GM12878 (cell line): ENCODE results near the gene PATJ. TPM values are rescaled to one million over a fixed set of nuclear protein-coding genes. Genes with fewer than 3 reads are reported as not detected.

Experiments used
- ATAC-seq: fragments of 200-7000 bp; cut with Tn5 transposase; 3 replicates; pipeline ENCODE4 v1.9.1; 2020; ENCODE audit warnings: mild to moderate bottlenecking, moderate library complexity
- BruUV-seq: library from RNA; stranded (reverse); fragments of 400-500 nt; replicated peaks from 2 replicates; lab custom pipeline; 2021; lab: Mats Ljungman, UMichigan
- CTCF ChIA-PET: fragments of 300-600 bp; sonication (Branson Sonifier 250); formaldehyde crosslinking; extraction: SDS; loops from one replicate; lab custom pipeline; 2021; ENCODE audit warnings: inconsistent platforms; lab: Yijun Ruan, JAX
- POLR2A ChIA-PET: fragments of 350-600 bp; formaldehyde crosslinking; extraction: SDS; loops from one replicate; lab custom pipeline; 2021; ENCODE audit warnings: inconsistent platforms; lab: Charles Lee
- RAD21 ChIA-PET: fragments of 300-600 bp; sonication (Branson Sonifier 250); formaldehyde crosslinking; loops from one replicate; lab custom pipeline; 2023; ENCODE audit warnings: antibody characterized with exemption; ENCODE audit not compliant: unreplicated experiment; lab: Charles Lee
- SMC1A ChIA-PET: fragments of 300-600 bp; sonication (Branson Sonifier 250); formaldehyde crosslinking; loops from one replicate; lab custom pipeline; 2023; ENCODE audit not compliant: unreplicated experiment, uncharacterized antibody; lab: Charles Lee
- DNase-seq: peaks from one replicate; pipeline ENCODE4 v3.0.0-alpha.2; 2011; ENCODE audit warnings: low read depth, low spot score
- FAIRE-seq: peaks from 3 replicates; lab custom pipeline; 2011; peaks lifted over from hg19 to GRCh38; lab: Jason Lieb, UNC
- H2AFZ ChIP-seq: 2 replicates; pipeline ENCODE4 v1.6.0; 2011; ENCODE audit warnings: low read depth, low read length, control low read depth; ENCODE audit not compliant: control insufficient read depth
- H3K27ac ChIP-seq: 2 replicates; pipeline ENCODE4 v1.5.1; 2011; ENCODE audit warnings: control low read depth; ENCODE audit not compliant: control insufficient read depth, insufficient read depth
- H3K27me3 ChIP-seq, 2 experiments: replicated peaks in 1 of 2; 2 replicates each; pipeline versions ENCODE4 v1.6.0 to v1.6.1; 2011; ENCODE audit warnings: low read length in 1 of 2; ENCODE audit not compliant: control insufficient read depth in 2 of 2, insufficient read depth in 2 of 2
- H3K36me3 ChIP-seq, 2 experiments: 2 replicates each; pipeline ENCODE4 v1.5.1; 2011; ENCODE audit warnings: low read length in 1 of 2; ENCODE audit not compliant: control insufficient read depth in 2 of 2, insufficient read depth in 2 of 2
- H3K4me1 ChIP-seq: 2 replicates; pipeline ENCODE4 v1.6.1; 2011; ENCODE audit warnings: mild to moderate bottlenecking, low read length, moderate library complexity, mixed read lengths; ENCODE audit not compliant: control insufficient read depth, insufficient read depth
- H3K4me2 ChIP-seq: 2 replicates; pipeline ENCODE4 v1.6.0; 2011; ENCODE audit warnings: control low read depth; ENCODE audit not compliant: control insufficient read depth, insufficient read depth
- H3K4me3 ChIP-seq: fragments of 200-600 bp; sonication (generic); 2 replicates; pipeline ENCODE4 v1.5.1; 2016
- H3K79me2 ChIP-seq: 2 replicates; pipeline ENCODE4 v1.6.0; 2011; ENCODE audit warnings: low read length; ENCODE audit not compliant: control insufficient read depth, insufficient read depth
- H3K9ac ChIP-seq: 2 replicates; pipeline ENCODE4 v1.8.0; 2011; ENCODE audit warnings: low read length, control low read depth, mixed read lengths; ENCODE audit not compliant: control insufficient read depth, insufficient read depth
- H3K9me3 ChIP-seq: replicated peaks from 3 replicates; pipeline ENCODE4 v1.5.1; 2011; ENCODE audit warnings: mild to moderate bottlenecking, low read length; ENCODE audit not compliant: control insufficient read depth, insufficient read depth
- H4K20me1 ChIP-seq: 2 replicates; pipeline ENCODE4 v1.6.0; 2011; ENCODE audit not compliant: control insufficient read depth, insufficient read depth
- CBX3 ChIP-seq: fragments of 200-600 bp; sonication (generic); IDR thresholded peaks from 2 replicates; pipeline ENCODE4 v1.6.1; 2016; ENCODE audit warnings: low read depth, borderline replicate concordance
- CREM ChIP-seq: IDR thresholded peaks from 2 replicates; pipeline ENCODE4 v1.6.1; 2014; ENCODE audit warnings: antibody characterized with exemption, low read depth
- EZH2 ChIP-seq: IDR thresholded peaks from 2 replicates; pipeline ENCODE4 v1.6.1; 2012; ENCODE audit warnings: low read depth, mild to moderate bottlenecking, control low read depth, inconsistent platforms, low read length, borderline replicate concordance; ENCODE audit not compliant: control insufficient read depth
- IKZF2 ChIP-seq, 2 experiments: fragments of 450-650 bp; IDR thresholded peaks; 2 replicates each; pipeline ENCODE4 v1.6.1; 2017; ENCODE audit warnings: mild to moderate bottlenecking in 2 of 2, moderate library complexity in 2 of 2
- NR2C2 ChIP-seq: IDR thresholded peaks from 2 replicates; pipeline ENCODE4 v1.6.1; 2011; ENCODE audit warnings: borderline replicate concordance, low read depth; ENCODE audit not compliant: control insufficient read depth, insufficient read length
- RUNX3 ChIP-seq: IDR thresholded peaks from 2 replicates; pipeline ENCODE4 v1.6.1; 2012; ENCODE audit warnings: low read length, inconsistent platforms
- SMC3 ChIP-seq: IDR thresholded peaks from 2 replicates; pipeline ENCODE4 v1.6.1; 2011; ENCODE audit warnings: low read length, improper control_type of control experiment, borderline replicate concordance
- SPI1 ChIP-seq: IDR thresholded peaks from 2 replicates; pipeline ENCODE4 v1.6.1; 2011; ENCODE audit warnings: low read depth, mild to moderate bottlenecking, low read length, moderate library complexity, borderline replicate concordance; ENCODE audit not compliant: insufficient read depth
- SREBF1 ChIP-seq: IDR thresholded peaks from 2 replicates; pipeline ENCODE4 v1.6.1; 2012; ENCODE audit warnings: mild to moderate bottlenecking, low read length
- SUPT20H ChIP-seq: IDR thresholded peaks from 2 replicates; pipeline ENCODE4 v1.6.1; 2011; ENCODE audit warnings: low read depth, mild to moderate bottlenecking, low read length, moderate library complexity, borderline replicate concordance; ENCODE audit not compliant: control insufficient read depth
- ZNF24 ChIP-seq: fragments of 450-650 bp; IDR thresholded peaks from 2 replicates; pipeline ENCODE4 v1.6.1; 2017; ENCODE audit warnings: antibody characterized with exemption, mild to moderate bottlenecking
- ZNF622 ChIP-seq: fragments of 450-650 bp; IDR thresholded peaks from 2 replicates; pipeline ENCODE4 v1.6.1; 2017; ENCODE audit warnings: mild to moderate bottlenecking, inconsistent platforms
- WGBS: methylation state at CpG from one replicate; pipeline ENCODE4 v1.1.6; 2016; ENCODE audit warnings: low lambda C conversion rate; ENCODE audit not compliant: insufficient replicate concordance, insufficient coverage; ENCODE audit errors: missing lambda C conversion rate; 5-methylcytosine and 5-hydroxymethylcytosine counted together
- in situ Hi-C: fragments of 300-500 bp; cut with MboI; formaldehyde crosslinking; loops from 9 replicates; pipeline ENCODE4 v1.14.3; 2018; ENCODE audit warnings: mixed read lengths
- intact Hi-C: fragments of 100-400 bp; cut with micrococcal nuclease; formaldehyde crosslinking; loops from one replicate; pipeline ENCODE4 v1.14.2; 2022; ENCODE audit not compliant: unreplicated experiment
- polyA plus RNA-seq, 11 experiments: library from polyadenylated mRNA; depleted of rRNA in 4 of 11; unstranded in 6 of 11; stranded (reverse) in 5 of 11; fragments of >200 nt; fragmentation: Nextera tagmentation in 4 of 11; fragmentation: Illumina TruSeq in 1 of 11; extraction: Ambion mirVana in 4 of 11; extraction: Trizol in 1 of 11; gene quantifications; 1 replicate in 1 of 11; 2 replicates in 10 of 11; pipeline versions ENCODE4 v1.2.1 to v1.2.3, GENCODE V29; 2011 to 2016; ENCODE audit warnings: inconsistent platforms in 2 of 11, missing spikeins in 2 of 11, low read depth in 1 of 11
- total RNA-seq, 4 experiments: library from RNA; depleted of rRNA in 3 of 4; stranded (reverse); fragments of >200 nt in 3 of 4; fragmentation: Illumina TruSeq in 1 of 4; extraction: Trizol in 1 of 4; gene quantifications; 2 replicates each; pipeline versions ENCODE4 v1.2.1 to v1.2.3, GENCODE V29; 2013 to 2021
- TF ChIP-seq, protein P1 (sequence below): fragments of 450-650 bp; IDR thresholded peaks from 2 replicates; pipeline ENCODE4 v1.6.1; 2018; ENCODE audit warnings: mild to moderate bottlenecking, low read depth, moderate library complexity; ENCODE audit not compliant: partially characterized antibody
- TF ChIP-seq, protein P2 (sequence below), 3 experiments: IDR thresholded peaks in 2 of 3; conservative IDR thresholded peaks in 1 of 3; 2 replicates each; pipeline ENCODE4 v1.5.1; 2011; ENCODE audit warnings: low read depth in 3 of 3, low read length in 3 of 3, mild to moderate bottlenecking in 3 of 3, control low read depth in 2 of 3, moderate library complexity in 2 of 3, inconsistent platforms in 1 of 3, mixed read lengths in 1 of 3; ENCODE audit not compliant: control insufficient read depth in 2 of 3, insufficient read depth in 1 of 3; ENCODE audit errors: extremely low read depth in 1 of 3

PATJ gene
- total and polyA plus RNA-seq, 10 of the 15 experiments (the other 5 are each of a cell fraction or from before 2014, with no cell fraction given), result 2.8 to 13.9 (median 6.9) TPM

GRCh38 chr1:62058956-62059355 lies 316.7 kb downstream of the PATJ start:
- 52% methylated on average over 3 of the region's 3 CpGs for WGBS
- Histone ChIP-seq H3K79me2 (no peaks in the 10 kb centered on the region), H4K20me1 (no peaks in the 10 kb centered on the region), H3K4me2 (no peak overlapping the region), H3K27me3 (no peaks in the 10 kb centered on the region), H3K27ac (no peak overlapping the region), H3K4me1 (no peaks in the 10 kb centered on the region), H3K9me3 (no peaks in the 10 kb centered on the region), H3K9ac (no peak overlapping the region), H3K4me3 (no peak overlapping the region), H2AFZ (no peak overlapping the region), H3K36me3 (no peaks in the 10 kb centered on the region)
- TF ChIP-seq CREM, result no peak
- no peak for TF ChIP-seq IKZF2 (IDR thresholded peaks at IDR 0.05)
- TF ChIP-seq, protein P1, sequence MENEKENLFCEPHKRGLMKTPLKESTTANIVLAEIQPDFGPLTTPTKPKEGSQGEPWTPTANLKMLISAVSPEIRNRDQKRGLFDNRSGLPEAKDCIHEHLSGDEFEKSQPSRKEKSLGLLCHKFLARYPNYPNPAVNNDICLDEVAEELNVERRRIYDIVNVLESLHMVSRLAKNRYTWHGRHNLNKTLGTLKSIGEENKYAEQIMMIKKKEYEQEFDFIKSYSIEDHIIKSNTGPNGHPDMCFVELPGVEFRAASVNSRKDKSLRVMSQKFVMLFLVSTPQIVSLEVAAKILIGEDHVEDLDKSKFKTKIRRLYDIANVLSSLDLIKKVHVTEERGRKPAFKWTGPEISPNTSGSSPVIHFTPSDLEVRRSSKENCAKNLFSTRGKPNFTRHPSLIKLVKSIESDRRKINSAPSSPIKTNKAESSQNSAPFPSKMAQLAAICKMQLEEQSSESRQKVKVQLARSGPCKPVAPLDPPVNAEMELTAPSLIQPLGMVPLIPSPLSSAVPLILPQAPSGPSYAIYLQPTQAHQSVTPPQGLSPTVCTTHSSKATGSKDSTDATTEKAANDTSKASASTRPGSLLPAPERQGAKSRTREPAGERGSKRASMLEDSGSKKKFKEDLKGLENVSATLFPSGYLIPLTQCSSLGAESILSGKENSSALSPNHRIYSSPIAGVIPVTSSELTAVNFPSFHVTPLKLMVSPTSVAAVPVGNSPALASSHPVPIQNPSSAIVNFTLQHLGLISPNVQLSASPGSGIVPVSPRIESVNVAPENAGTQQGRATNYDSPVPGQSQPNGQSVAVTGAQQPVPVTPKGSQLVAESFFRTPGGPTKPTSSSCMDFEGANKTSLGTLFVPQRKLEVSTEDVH, result no peak
- TF ChIP-seq SREBF1, result no peak
- ChIA-PET CTCF (interaction anchor here (1.1 kb wide), 1 partner anchor 85 kb away, joined by 3 read pairs; no protein-coding TSS in a partner anchor), POLR2A (no interaction called here), RAD21 (no interaction called here), SMC1A (no interaction called here)
- intact Hi-C loops, result no loop called here
- in situ Hi-C loops, result no loop called here
- no peak for DNase-seq
- no peak for FAIRE-seq
- no TSS peak for BruUV-seq
- ATAC-seq, result no peak

- BruUV-seq, result no TSS peak
- H4K20me1 ChIP-seq, result no peaks in the 10 kb centered on the region
- DNase-seq (no peak), ATAC-seq (no peak), FAIRE-seq (no peak)
- peaks cover 2% of the 10 kb centered on the region; the same call in 1 of the 3 replicates for H3K9me3 ChIP-seq
- H3K4me2 ChIP-seq, result no peak overlapping the region
- ChIA-PET RAD21 (interaction anchor here (0.7 kb wide), 1 partner anchor 179 kb away, joined by 3 read pairs; no protein-coding TSS in a partner anchor), POLR2A (no interaction called here), CTCF (no interaction called here), SMC1A (no interaction called here)
- H3K4me3 ChIP-seq, result no peak overlapping the region
- no peak overlapping the region for H3K27ac ChIP-seq
- WGBS, result 0% methylated on average over 1 of the region's 1 CpG
- intact Hi-C loops, result no loop called here
- H3K9ac ChIP-seq, result no peak overlapping the region
- no peaks in the 10 kb centered on the region for H3K79me2 ChIP-seq
- H3K4me1 ChIP-seq, result no peaks in the 10 kb centered on the region
- no peak overlapping the region for H2AFZ ChIP-seq
- no peaks in the 10 kb centered on the region for H3K36me3 ChIP-seq
- in situ Hi-C loops, result no loop called here
- no peaks in the 10 kb centered on the region for H3K27me3 ChIP-seq
- TF ChIP-seq SMC3 (no peak), SPI1 (no peak), NR2C2 (no peak), ZNF24 (no peak), RUNX3 (no peak), EZH2 (no peak), CBX3 (no peak), SUPT20H (no peak), SREBF1 (no peak), ZNF622 (no peak)
- TF ChIP-seq, protein P2, sequence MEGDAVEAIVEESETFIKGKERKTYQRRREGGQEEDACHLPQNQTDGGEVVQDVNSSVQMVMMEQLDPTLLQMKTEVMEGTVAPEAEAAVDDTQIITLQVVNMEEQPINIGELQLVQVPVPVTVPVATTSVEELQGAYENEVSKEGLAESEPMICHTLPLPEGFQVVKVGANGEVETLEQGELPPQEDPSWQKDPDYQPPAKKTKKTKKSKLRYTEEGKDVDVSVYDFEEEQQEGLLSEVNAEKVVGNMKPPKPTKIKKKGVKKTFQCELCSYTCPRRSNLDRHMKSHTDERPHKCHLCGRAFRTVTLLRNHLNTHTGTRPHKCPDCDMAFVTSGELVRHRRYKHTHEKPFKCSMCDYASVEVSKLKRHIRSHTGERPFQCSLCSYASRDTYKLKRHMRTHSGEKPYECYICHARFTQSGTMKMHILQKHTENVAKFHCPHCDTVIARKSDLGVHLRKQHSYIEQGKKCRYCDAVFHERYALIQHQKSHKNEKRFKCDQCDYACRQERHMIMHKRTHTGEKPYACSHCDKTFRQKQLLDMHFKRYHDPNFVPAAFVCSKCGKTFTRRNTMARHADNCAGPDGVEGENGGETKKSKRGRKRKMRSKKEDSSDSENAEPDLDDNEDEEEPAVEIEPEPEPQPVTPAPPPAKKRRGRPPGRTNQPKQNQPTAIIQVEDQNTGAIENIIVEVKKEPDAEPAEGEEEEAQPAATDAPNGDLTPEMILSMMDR (IDR thresholded peaks at IDR 0.05 in 2 of 3, conservative IDR thresholded peaks at IDR 0.05 in 1 of 3; ENCODE audit: control insufficient read depth in 2 of 3, extremely low read depth in 1 of 3, insufficient read depth in 1 of 3, low read depth in 3 of 3, low read length in 3 of 3), result no peak
Measured at GRCh38 chr1:62062087-62062486, 319.8 kb downstream of the PATJ start.
